WTC11 (cell line): ENCODE results near the gene SBNO2.
A peak's percentile ranks its signal among the peaks of the same experiment; 100 is the strongest.

Experiments used
- ATF2 ChIP-seq: sonication (generic); formaldehyde crosslinking; IDR thresholded peaks from 2 replicates; pipeline ENCODE4 v1.8.1; 2022; ENCODE audit warnings: low read depth, missing genetic modification reagents, borderline replicate concordance
- CREB1 ChIP-seq: sonication (generic); formaldehyde crosslinking; IDR thresholded peaks from 2 replicates; pipeline ENCODE4 v1.8.0; 2023; ENCODE audit warnings: mild to moderate bottlenecking, missing genetic modification reagents
- CTCF ChIP-seq: fragments of 200-600 bp; IDR thresholded peaks from 2 replicates; pipeline ENCODE4 v1.8.0; 2022; ENCODE audit warnings: antibody characterized with exemption
- FOXJ3 ChIP-seq: sonication (generic); formaldehyde crosslinking; IDR thresholded peaks from 2 replicates; pipeline ENCODE4 v1.9.0; 2021; ENCODE audit warnings: missing genetic modification reagents, mild to moderate bottlenecking, borderline replicate concordance
- GABPB1 ChIP-seq: sonication (generic); formaldehyde crosslinking; IDR thresholded peaks from 2 replicates; pipeline ENCODE4 v1.8.1; 2023; ENCODE audit warnings: mild to moderate bottlenecking, missing genetic modification reagents
- NR3C1 ChIP-seq: sonication (generic); formaldehyde crosslinking; conservative IDR thresholded peaks from 2 replicates; pipeline ENCODE4 v1.8.1; 2023; ENCODE audit warnings: low read depth, mild to moderate bottlenecking, missing genetic modification reagents
- PREB ChIP-seq: sonication (generic); formaldehyde crosslinking; IDR thresholded peaks from 2 replicates; pipeline ENCODE4 v1.8.1; 2022; ENCODE audit warnings: mild to moderate bottlenecking, missing genetic modification reagents, moderate library complexity, borderline replicate concordance
- TEAD1 ChIP-seq: sonication (generic); formaldehyde crosslinking; IDR thresholded peaks from 2 replicates; pipeline ENCODE4 v1.8.0; 2022; ENCODE audit warnings: mild to moderate bottlenecking, missing genetic modification reagents
- USF1 ChIP-seq: sonication (generic); formaldehyde crosslinking; IDR thresholded peaks from 2 replicates; pipeline ENCODE4 v1.8.0; 2022; ENCODE audit warnings: mild to moderate bottlenecking, missing genetic modification reagents
- ZNF121 ChIP-seq: sonication (generic); formaldehyde crosslinking; IDR thresholded peaks from 2 replicates; pipeline ENCODE4 v1.8.0; 2023; ENCODE audit warnings: missing genetic modification reagents
- ZNF423 ChIP-seq: fragments of 250-450 bp; sonication (Bioruptor Pico); IDR thresholded peaks from 2 replicates; pipeline ENCODE4 v2.1.2; 2022; ENCODE audit warnings: mild to moderate bottlenecking, moderate library complexity

GRCh38 chr19:1104311-1105007, 69.6 kb downstream of the SBNO2 start:
- TF ChIP-seq CTCF (no peak), USF1 (CRISPR knock-in tag) (no peak), GABPB1 (CRISPR knock-in tag) (no peak), TEAD1 (CRISPR knock-in tag) (no peak), PREB (CRISPR knock-in tag) (no peak), ZNF423 (CRISPR knock-in tag) (peak; percentile 23; the same call in 1 of the 2 replicates), CREB1 (CRISPR knock-in tag) (no peak), FOXJ3 (CRISPR knock-in tag) (no peak), NR3C1 (CRISPR knock-in tag) (no peak), ZNF121 (no peak), ATF2 (no peak)
